D721Med (cell line): ENCODE results near the gene OTOP3.

ENCODE experiments used
- DNase-seq: peaks from one replicate; pipeline ENCODE4 v3.0.0; 2011; ENCODE audit warnings: low spot score; ENCODE audit not compliant: insufficient read length
- FAIRE-seq: peaks from 2 replicates; lab custom pipeline; 2011; peaks lifted over from hg19 to GRCh38; lab: Jason Lieb, UNC
- TF ChIP-seq, protein P1 (sequence below): IDR thresholded peaks from 2 replicates; pipeline ENCODE4 v1.5.1; 2012; ENCODE audit warnings: mild to moderate bottlenecking, control low read depth; ENCODE audit not compliant: insufficient read depth; ENCODE audit errors: missing control alignments

OTOP3 gene

DNA sequence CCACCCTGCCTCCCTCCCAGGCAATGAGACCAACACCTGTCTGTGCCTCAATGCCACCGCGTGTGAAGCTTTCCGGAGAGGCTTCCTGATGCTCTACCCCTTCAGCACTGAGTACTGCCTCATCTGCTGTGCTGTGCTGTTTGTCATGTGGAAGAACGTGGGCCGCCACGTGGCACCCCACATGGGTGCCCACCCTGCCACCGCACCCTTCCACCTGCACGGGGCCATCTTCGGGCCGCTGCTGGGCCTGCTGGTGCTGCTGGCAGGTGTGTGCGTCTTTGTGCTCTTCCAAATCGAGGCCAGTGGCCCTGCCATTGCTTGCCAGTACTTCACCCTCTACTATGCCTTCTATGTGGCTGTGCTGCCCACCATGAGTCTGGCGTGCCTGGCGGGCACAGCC, 10.9 kb downstream of the OTOP3 start:
- TF ChIP-seq, protein P1, sequence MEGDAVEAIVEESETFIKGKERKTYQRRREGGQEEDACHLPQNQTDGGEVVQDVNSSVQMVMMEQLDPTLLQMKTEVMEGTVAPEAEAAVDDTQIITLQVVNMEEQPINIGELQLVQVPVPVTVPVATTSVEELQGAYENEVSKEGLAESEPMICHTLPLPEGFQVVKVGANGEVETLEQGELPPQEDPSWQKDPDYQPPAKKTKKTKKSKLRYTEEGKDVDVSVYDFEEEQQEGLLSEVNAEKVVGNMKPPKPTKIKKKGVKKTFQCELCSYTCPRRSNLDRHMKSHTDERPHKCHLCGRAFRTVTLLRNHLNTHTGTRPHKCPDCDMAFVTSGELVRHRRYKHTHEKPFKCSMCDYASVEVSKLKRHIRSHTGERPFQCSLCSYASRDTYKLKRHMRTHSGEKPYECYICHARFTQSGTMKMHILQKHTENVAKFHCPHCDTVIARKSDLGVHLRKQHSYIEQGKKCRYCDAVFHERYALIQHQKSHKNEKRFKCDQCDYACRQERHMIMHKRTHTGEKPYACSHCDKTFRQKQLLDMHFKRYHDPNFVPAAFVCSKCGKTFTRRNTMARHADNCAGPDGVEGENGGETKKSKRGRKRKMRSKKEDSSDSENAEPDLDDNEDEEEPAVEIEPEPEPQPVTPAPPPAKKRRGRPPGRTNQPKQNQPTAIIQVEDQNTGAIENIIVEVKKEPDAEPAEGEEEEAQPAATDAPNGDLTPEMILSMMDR: no peak
- FAIRE-seq: no peak
- no peak for DNase-seq

DNA sequence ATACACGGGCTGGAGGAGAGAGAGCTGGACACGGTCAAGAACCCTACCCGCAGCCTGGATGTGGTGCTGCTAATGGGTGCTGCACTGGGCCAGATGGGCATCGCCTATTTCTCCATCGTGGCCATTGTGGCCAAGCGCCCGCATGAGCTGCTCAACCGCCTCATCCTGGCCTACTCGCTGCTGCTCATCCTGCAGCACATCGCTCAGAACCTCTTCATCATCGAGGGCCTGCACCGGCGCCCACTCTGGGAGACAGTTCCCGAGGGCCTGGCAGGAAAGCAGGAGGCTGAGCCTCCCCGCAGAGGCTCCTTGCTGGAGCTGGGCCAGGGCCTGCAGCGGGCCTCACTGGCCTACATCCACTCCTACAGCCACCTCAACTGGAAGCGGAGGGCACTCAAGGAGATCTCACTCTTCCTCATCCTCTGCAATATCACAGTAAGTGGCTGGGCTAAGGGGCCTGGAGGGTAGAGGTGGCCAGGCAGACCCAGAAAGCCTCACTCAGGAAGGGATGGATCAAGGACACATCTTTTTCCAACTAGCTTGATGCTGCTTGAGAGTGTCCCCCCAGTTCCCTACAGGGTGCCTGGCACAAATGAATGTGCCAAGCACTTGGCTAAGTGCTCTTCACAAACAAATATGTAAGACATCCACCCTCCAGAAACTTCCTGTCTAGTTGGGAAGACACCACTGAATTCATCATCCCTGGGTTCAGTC, 11.5 kb downstream of the OTOP3 start:
- no peak for DNase-seq
- TF ChIP-seq, protein P1: no peak
- no peak for FAIRE-seq

DNA sequence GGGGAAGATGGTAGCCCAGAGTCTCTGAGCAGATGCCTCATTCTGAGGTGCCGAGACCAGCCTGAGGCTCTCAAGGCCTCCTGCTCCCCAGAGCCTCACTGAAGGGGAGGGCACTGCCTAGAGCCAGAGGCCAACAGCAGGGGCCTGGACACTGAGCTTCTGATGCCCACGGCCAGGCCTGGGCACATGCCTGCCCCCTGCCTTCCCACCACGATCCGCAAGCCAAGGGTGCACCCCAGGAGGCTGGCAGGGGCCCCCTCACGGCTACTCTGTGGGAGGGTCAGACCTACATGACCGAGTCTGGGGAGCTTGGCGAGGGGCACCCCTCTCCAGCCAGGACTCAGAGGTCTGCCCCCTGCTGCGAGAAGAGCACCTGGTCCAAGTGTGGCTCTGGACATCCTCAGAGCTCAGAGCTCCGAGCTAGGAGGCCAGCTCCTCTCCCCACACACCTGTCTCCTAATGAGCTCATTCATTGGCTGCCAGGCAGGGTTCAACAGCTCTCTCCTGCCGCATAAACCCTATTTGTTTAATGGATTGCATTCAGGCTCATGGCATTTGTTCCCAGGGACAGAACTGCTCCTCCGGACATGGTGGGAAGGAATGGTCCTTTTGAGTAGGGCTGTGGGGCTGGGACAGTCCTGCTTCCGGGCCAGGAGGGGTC, 13.9 kb downstream of the OTOP3 start:
- FAIRE-seq: no peak
- no peak for DNase-seq
- TF ChIP-seq, protein P1: no peak

- DNase-seq: no peak
- FAIRE-seq: no peak
- TF ChIP-seq, protein P1: no peak
Measured at GRCh38 chr17:74950207-74950606, 14.5 kb downstream of the OTOP3 start.

DNA sequence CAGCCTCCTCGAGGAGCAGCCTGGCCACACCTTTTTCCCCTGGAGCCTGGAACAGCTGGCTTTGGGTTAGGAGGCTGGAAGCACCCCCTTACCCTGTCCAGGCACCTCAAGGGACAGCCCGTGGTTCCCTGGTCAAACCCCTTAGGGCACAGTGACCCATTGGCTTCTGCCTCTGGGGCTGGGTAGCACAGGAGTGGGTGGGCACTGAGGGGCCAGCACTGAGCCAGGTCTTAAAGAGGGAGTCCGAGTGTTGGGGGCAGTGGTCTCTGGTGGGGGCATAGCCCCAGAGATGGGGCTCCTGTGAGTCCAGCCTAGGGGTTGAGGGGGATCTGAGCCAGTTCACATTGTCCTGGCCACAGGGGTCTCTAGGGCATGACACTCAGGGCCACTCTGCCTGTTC, 15.4 kb downstream of the OTOP3 start:
- no peak for DNase-seq
- FAIRE-seq: no peak
- TF ChIP-seq, protein P1: no peak

DNA sequence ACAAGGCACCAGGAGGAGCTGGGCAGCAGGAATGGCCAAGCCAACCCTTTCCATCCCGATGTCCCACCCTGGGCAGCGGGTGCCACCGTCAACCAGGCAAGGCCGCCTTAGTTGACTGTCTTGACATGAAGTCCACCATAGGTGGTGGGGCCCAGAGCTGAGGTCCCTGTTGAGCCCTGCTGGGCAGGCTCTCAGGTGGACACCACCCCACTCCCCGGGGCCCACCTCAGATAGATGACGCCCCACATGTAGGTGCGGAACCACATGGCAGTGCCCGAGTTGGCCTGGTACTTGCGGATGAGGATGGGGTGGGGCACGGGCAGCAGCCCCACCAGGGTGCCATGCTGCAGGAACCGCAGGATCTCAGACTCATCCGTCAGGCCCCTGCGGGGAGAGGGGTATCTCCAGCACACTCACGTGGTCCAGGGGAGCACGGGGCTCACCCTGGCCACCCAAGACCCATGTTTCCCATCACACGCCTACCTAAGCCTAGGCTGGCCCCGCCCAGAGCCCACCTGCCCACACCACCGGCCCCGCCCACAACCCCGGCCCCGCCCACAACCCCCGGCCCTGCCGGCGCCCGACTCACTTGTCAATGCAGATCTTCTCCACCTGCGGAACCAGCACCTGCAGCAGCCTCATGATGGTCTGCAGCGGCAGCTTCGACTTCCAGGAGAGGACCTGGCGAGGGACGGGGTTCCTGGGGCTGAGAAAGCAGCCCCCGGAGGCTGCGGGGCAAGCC, 16.2 kb downstream of the OTOP3 start:
- TF ChIP-seq, protein P1: no peak
- DNase-seq (no peak), FAIRE-seq (no peak)
